DOHH2 (cell line): ENCODE results near the gene TDP2.

Experiments used
- EZH2phosphoT487 ChIP-seq: fragments of 200-600 bp; sonication (generic); IDR thresholded peaks from 2 replicates; pipeline ENCODE4 v1.6.1; 2017; ENCODE audit warnings: borderline replicate concordance, mild to moderate bottlenecking, antibody characterized with exemption, low read length, moderate library complexity, mixed read lengths
- TF ChIP-seq, protein P1 (sequence below): fragments of 200-600 bp; sonication (generic); IDR thresholded peaks from one replicate; pipeline ENCODE4 v1.5.1; 2014; ENCODE audit warnings: antibody characterized with exemption, mild to moderate bottlenecking, low read depth, low read length; ENCODE audit not compliant: poor library complexity, severe bottlenecking

DNA sequence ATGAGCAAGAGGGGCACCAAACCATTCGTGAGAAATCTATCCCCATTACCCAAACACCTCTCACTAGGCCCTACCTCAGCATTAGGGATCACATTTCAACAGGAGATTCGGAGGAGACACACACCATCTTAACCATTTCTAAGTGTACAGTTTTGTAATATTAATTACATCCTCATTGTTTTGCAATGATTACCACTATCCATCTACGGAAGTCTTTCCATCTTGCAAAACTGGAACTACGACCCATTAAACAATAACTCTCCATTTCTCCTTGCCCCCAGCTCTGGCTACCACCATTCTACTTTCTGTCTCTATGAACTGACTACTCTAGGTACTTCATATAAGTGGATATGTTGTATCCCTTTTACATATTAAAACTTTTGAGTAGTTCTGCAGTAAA lies 20.2 kb upstream of the TDP2 start:
- TF ChIP-seq, protein P1, sequence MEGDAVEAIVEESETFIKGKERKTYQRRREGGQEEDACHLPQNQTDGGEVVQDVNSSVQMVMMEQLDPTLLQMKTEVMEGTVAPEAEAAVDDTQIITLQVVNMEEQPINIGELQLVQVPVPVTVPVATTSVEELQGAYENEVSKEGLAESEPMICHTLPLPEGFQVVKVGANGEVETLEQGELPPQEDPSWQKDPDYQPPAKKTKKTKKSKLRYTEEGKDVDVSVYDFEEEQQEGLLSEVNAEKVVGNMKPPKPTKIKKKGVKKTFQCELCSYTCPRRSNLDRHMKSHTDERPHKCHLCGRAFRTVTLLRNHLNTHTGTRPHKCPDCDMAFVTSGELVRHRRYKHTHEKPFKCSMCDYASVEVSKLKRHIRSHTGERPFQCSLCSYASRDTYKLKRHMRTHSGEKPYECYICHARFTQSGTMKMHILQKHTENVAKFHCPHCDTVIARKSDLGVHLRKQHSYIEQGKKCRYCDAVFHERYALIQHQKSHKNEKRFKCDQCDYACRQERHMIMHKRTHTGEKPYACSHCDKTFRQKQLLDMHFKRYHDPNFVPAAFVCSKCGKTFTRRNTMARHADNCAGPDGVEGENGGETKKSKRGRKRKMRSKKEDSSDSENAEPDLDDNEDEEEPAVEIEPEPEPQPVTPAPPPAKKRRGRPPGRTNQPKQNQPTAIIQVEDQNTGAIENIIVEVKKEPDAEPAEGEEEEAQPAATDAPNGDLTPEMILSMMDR: no peak
- no peak for TF ChIP-seq EZH2phosphoT487
